GM19025 (cell line): Measurements from ENCODE around the gene TEDC1.
"Not testable (repeated sequence)": the region's sequence is repeated elsewhere in the genome, so short reads cannot be mapped to it uniquely, and the experiment has no call there.

Source experiments
- ATAC-seq: cut with Tn5 transposase; IDR thresholded peaks from one replicate; pipeline ENCODE4 v1.9.1; 2021; ENCODE audit warnings: mild to moderate bottlenecking, low read depth, moderate library complexity; ENCODE audit not compliant: unreplicated experiment

TEDC1 gene

DNA sequence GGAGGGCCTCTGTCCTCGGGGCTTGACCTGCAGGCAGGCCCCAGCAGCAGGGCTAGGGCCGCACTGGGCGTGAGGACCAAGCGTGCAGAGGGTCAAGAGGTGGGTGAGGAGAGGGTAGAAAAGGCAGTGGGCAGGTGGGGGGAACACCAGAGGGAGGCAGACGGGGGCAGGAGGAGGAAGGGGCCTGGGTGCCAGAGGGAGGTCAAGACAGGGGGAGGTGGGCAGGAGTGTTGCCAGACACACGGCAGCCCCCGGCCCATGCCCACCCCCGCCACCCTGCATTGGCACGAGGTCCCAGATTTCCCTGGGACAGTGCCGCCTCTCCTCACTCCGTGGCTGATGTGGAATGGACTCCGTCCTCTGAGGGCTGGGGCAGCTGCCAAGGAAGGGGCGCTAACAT is 43.5 kb downstream of the TEDC1 start:
- ATAC-seq, result no peak

DNA sequence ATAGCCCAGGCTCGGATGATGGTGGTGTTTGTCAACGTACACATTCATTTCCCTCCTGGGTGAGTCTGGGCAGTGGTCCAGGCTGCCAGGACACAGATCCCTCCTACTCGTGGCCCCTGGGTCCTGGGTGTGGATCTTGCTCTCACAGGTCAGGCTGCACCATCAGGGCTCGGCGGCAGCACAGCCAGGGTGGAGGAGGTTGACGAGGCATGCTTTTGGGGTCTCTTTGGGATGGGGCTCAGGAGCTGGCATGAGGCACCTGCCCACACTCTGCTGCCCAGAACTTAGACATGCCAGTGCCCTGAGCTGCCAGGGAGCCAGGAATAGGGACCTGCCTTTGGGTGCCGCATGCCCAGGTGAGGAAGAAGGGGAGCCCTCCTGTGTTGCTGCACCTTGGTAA is 45.0 kb downstream of the TEDC1 start:
- ATAC-seq, result no peak

GRCh38 chr14:105536691-105537579 is 45.9 kb downstream of the TEDC1 start:
- ATAC-seq, result no peak

DNA sequence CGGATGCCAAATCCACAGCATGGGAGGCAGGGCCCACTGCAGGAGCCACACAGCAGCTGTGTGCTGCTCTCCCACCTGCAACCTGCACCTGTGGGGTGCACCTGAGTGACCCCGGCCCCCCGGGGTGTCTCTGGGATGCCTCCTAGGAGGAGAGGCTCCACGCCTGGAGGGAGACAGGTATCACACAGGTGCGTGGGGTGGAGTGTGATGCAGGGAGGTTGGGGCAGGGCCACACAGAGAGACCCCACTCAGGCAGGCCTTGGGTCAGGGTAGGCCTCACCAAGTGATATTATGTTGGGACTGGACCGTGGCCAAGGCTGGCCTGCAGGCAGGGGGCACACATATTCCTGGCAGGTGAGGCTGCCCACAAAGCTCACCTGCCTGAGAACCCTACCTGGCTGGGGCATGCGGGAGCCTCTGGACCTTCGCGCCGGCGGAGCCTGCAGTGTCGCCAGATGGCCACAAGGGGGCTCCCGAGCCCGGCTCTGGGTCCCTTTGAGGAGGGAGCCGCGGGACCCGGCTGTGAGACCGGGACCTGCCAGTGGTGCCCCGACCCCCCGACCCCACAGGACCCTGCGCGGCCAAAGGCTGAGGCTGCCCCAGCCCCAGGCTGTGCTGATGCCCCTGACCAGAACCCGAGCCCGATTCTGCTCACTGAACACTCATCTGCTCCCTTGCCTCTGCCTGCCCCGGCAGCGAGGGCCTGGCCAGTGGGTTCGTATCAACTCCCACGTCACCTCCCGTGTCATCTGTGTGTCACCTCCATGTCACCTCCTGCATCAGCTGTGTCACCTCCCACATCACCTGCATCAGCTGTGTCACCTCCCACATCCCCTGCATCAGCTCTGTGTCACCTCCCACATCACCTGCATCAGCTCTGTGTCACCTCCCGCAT is 46.8 kb downstream of the TEDC1 start:
- ATAC-seq, result no peak

GRCh38 chr14:105538481-105539049 is 47.5 kb downstream of the TEDC1 start:
- no peak for ATAC-seq

DNA sequence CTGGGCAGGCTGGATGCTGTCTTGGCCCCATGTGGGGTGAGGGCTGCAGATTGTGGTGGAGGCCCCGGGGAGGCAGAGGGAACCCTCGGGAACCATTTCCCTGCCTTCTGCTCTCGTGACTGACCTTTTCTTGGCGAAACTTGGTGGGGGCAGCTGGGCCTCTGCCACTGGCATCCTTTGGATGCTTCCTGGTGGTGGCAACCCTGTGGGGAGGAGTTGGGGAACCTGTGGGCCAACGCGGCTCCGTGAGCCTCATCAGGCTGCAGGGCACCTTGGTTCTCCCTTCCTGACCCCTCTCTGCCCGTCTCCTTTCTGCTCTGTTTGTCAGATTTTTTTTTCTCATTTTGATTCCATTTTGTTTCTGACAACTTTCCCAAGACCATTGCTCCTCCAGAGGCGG is 49.8 kb downstream of the TEDC1 start:
- ATAC-seq, result no peak

DNA sequence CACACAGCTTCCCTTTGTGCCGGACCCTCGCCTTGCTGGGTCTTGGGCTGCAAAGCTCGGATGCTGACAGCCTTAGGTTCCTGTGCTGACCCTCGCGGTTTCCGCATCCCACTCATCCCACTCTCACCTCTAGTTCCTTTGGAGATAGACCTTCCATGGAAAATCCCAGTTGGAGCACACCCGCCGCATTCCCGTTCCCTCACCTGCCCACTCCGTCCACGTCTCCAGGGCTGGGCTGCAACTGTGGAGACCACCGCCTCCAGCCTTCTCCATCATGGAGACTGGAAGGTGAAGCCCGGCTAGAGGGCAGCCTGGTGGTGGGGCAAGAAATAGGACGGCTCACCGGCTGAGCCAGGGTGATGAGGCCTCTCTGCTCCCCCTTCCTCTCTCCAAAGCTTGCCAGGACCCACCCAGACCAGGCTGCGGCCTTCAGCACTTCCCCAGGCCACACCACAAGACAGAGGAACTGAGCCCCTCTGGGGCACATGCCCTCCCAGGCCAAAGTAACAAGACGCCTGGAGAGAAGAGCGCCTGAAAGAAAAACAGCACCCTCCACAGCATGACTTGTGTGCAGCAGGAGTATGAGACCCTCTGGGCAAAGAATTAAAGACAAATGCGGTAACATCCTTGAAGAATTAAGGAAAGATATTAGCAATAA is 50.3 kb downstream of the TEDC1 start:
- ATAC-seq, result no peak

GRCh38 chr14:105545676-105546075 is 54.6 kb downstream of the TEDC1 start:
- ATAC-seq, result not testable (repeated sequence)

DNA sequence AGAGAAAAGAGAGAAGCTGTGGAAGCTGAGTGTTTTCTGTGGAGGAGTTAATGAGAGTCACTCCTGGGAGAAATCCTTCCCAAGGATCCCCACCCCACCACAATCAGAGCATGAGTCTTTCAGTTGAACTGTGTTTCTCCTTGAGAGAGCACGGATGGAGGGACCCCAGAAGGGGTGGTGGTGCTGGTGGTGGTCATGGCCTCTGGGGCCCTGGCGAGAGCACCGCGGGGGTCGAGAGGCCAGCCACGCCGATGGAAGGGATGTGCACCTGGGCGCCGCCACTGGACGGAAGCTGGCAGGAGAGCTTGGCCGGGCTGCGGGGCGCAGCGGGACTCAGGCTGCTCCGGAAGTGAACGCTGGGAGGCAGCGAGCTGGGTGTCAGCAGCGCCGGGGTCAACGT is 55.4 kb downstream of the TEDC1 start:
- ATAC-seq, result not testable (repeated sequence)

- not testable (repeated sequence) for ATAC-seq
Observed at GRCh38 chr14:105547072-105547471, 56.0 kb downstream of the TEDC1 start.

DNA sequence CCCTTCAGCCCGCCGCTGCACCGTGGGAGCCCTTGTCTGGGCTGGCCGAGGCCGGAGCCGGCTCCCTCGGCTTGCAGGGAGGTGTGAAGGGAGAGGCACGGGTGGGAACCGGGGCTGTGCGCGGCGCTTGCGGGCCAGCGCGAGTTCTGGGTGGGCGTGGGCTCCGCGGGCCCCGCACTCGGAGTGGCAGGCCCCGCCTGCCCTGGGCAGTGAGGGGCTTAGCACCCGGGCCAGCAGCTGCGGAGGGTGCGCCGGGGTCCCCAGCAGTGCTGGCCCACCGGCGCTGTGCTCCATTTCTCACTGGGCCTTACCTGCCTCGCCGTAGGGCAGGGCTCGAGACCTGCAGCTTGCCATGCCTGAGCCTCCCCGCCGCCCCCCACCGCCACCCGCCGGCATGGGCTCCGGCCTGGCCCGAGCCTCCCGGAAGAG is 56.7 kb downstream of the TEDC1 start:
- no peak for ATAC-seq
